Panc1 (cell line): ENCODE data around the gene F11R.

Experiments used
- CTCF ChIP-seq: fragments of 450-650 bp; IDR thresholded peaks from 2 replicates; pipeline ENCODE4 v1.5.1; 2017; ENCODE audit warnings: mild to moderate bottlenecking
- POLR2AphosphoS5 ChIP-seq: IDR thresholded peaks from 2 replicates; pipeline ENCODE4 v1.6.1; 2012; ENCODE audit warnings: mild to moderate bottlenecking, low read depth, low read length, moderate library complexity
- TF ChIP-seq, protein P1 (sequence below), 2 experiments: IDR thresholded peaks; 2 replicates each; pipeline ENCODE4 v1.6.1; 2011 to 2012; ENCODE audit warnings: low read depth in 2 of 2, control low read depth in 1 of 2, low read length in 1 of 2, mild to moderate bottlenecking in 1 of 2, moderate library complexity in 1 of 2; ENCODE audit not compliant: insufficient read depth in 1 of 2

GRCh38 chr1:161008869-161009510, 12.0 kb downstream of the F11R start:
- TF ChIP-seq CTCF (no peak), POLR2AphosphoS5 (no peak)
- TF ChIP-seq, protein P1, sequence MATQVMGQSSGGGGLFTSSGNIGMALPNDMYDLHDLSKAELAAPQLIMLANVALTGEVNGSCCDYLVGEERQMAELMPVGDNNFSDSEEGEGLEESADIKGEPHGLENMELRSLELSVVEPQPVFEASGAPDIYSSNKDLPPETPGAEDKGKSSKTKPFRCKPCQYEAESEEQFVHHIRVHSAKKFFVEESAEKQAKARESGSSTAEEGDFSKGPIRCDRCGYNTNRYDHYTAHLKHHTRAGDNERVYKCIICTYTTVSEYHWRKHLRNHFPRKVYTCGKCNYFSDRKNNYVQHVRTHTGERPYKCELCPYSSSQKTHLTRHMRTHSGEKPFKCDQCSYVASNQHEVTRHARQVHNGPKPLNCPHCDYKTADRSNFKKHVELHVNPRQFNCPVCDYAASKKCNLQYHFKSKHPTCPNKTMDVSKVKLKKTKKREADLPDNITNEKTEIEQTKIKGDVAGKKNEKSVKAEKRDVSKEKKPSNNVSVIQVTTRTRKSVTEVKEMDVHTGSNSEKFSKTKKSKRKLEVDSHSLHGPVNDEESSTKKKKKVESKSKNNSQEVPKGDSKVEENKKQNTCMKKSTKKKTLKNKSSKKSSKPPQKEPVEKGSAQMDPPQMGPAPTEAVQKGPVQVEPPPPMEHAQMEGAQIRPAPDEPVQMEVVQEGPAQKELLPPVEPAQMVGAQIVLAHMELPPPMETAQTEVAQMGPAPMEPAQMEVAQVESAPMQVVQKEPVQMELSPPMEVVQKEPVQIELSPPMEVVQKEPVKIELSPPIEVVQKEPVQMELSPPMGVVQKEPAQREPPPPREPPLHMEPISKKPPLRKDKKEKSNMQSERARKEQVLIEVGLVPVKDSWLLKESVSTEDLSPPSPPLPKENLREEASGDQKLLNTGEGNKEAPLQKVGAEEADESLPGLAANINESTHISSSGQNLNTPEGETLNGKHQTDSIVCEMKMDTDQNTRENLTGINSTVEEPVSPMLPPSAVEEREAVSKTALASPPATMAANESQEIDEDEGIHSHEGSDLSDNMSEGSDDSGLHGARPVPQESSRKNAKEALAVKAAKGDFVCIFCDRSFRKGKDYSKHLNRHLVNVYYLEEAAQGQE (IDR thresholded peaks at IDR 0.05; ENCODE audit: insufficient read depth in 1 of 2, low read depth in 2 of 2, low read length in 1 of 2) = no peak
